HCT116 (cell line): ENCODE measurements around the gene CRYBG3.

ENCODE experiments used
- ATF3 ChIP-seq: IDR thresholded peaks from 2 replicates; pipeline ENCODE4 v1.6.1; 2012
- CTCF ChIP-seq, 3 experiments: fragments of 200-600 bp in 1 of 3; sonication (generic) in 1 of 3; IDR thresholded peaks in 2 of 3; conservative IDR thresholded peaks in 1 of 3; 2 replicates each; pipeline ENCODE4 v1.5.1; 2012 to 2017; ENCODE audit warnings: low read depth in 2 of 3, low read length in 2 of 3, antibody characterized with exemption in 1 of 3, borderline replicate concordance in 1 of 3, control low read depth in 1 of 3, mild to moderate bottlenecking in 1 of 3, mixed read lengths in 1 of 3, mixed run types in 1 of 3, moderate library complexity in 1 of 3; ENCODE audit not compliant: insufficient read depth in 1 of 3
- MAX ChIP-seq: IDR thresholded peaks from 2 replicates; pipeline ENCODE4 v1.6.1; 2012
- POLR2A ChIP-seq: IDR thresholded peaks from 2 replicates; pipeline ENCODE4 v1.7.0; 2011; ENCODE audit warnings: borderline replicate concordance; ENCODE audit not compliant: insufficient read depth, insufficient read length; ENCODE audit errors: extremely low read depth
- POLR2AphosphoS5 ChIP-seq: IDR thresholded peaks from 2 replicates; pipeline ENCODE4 v1.6.1; 2011; ENCODE audit warnings: mild to moderate bottlenecking, low read depth, low read length, moderate library complexity
- RAD21 ChIP-seq: IDR thresholded peaks from 2 replicates; pipeline ENCODE4 v1.6.1; 2012; ENCODE audit warnings: low read depth, mild to moderate bottlenecking
- SP1 ChIP-seq: IDR thresholded peaks from 2 replicates; pipeline ENCODE4 v1.6.1; 2012; ENCODE audit warnings: low read depth
- ZBTB33 ChIP-seq: IDR thresholded peaks from 2 replicates; pipeline ENCODE4 v1.6.1; 2011; ENCODE audit warnings: mild to moderate bottlenecking, low read length, moderate library complexity; ENCODE audit not compliant: insufficient replicate concordance; ENCODE audit errors: extremely low read depth

GRCh38 chr3:97872525-97873042, 50.8 kb downstream of the CRYBG3 start:
- TF ChIP-seq CTCF (IDR thresholded peaks at IDR 0.05 in 2 of 3, conservative IDR thresholded peaks at IDR 0.05 in 1 of 3; ENCODE audit: borderline replicate concordance in 1 of 3, insufficient read depth in 1 of 3, low read depth in 2 of 3, low read length in 2 of 3) (no peak), POLR2AphosphoS5 (no peak), SP1 (no peak), POLR2A (no peak), ZBTB33 (no peak), MAX (no peak), RAD21 (no peak), ATF3 (no peak)
